Prostate gland (tissue), 2 donors: ENCODE data around the gene TSPAN7.

ENCODE experiments used
- CTCF ChIP-seq, 4 experiments: fragments of 200-600 bp in 2 of 4; fragments of 450-650 bp in 2 of 4; sonication (generic) in 2 of 4; IDR thresholded peaks; 1 replicate in 3 of 4; 2 replicates in 1 of 4; pipeline ENCODE4 v1.5.1; 2016 to 2019; ENCODE audit warnings: antibody characterized with exemption in 4 of 4, mild to moderate bottlenecking in 2 of 4, moderate library complexity in 2 of 4
- POLR2AphosphoS5 ChIP-seq: sonication (generic); formaldehyde crosslinking; IDR thresholded peaks from one replicate; pipeline ENCODE4 v1.6.1; 2017; ENCODE audit warnings: antibody characterized with exemption

DNA sequence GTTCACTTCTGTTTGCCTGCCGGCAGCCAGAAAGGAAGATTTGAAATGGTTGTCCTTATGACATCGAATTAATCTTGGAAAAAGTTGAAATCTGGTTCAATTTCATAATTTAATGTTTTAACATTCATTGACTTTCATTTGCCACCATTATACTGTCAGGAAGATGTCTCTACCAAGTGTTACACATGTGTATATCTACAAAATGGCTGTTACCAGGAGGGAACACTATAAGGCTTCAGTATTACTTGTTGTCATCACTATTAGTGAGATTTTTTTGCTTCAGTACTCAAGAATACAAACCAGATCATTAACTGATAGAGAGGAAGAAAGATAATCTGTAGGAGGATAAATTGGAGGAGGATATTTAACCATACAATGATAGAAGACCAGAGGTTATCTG lies 71.2 kb downstream of the TSPAN7 start:
- TF ChIP-seq CTCF (IDR thresholded peaks at IDR 0.05): no peak
- TF ChIP-seq POLR2AphosphoS5: no peak
